Astrocyte (in vitro differentiated cells and primary cell): Measurements from ENCODE around the gene MICALL2.

Experiments used
- EZH2 ChIP-seq: IDR thresholded peaks from 2 replicates; pipeline ENCODE4 v1.6.1; 2012; ENCODE audit warnings: mild to moderate bottlenecking, low read length, inconsistent platforms; ENCODE audit not compliant: insufficient read depth
- TF ChIP-seq, protein P1 (sequence below): IDR thresholded peaks from 2 replicates; pipeline ENCODE4 v1.5.1; 2011; ENCODE audit warnings: low read depth, mild to moderate bottlenecking, inconsistent platforms, low read length, moderate library complexity; ENCODE audit not compliant: insufficient read depth

DNA sequence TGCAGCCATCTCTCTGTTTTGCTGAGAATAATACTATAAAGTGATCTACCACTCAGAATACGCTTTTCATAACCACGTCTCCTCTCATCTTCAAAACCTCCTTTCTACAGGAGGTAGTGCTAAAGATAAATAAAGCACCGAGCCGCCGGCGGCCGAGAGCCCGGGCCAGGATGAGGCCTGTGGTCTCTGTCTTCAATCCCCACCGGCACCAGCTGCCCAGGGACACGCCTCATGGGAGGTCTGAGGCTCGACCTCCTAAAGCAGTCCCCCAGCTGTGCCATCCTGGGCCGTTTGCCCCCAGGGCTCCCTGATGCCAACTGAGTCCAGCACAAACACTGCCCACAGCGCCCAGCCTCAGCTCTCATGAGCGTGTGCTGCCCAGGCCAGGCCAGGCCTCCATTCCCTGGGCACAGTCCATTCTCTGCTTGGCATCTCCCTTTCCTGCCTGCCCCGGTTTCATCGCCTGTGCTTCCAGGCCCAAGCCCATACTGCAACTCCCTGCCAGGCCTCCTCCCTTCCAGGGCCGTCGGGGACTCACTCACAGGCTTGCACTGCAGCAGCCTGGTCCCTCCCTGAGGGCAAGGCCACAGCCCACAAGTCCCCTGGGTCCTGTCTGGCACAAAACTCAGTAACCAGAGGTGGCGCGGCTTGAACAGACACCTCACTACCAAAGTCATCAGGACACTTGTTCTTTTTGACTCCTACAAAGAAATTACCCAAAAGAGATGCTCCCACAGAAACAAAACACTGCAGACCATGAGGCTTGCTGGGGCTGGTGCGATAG lies 42.4 kb upstream of the MICALL2 start:
- TF ChIP-seq, protein P1, sequence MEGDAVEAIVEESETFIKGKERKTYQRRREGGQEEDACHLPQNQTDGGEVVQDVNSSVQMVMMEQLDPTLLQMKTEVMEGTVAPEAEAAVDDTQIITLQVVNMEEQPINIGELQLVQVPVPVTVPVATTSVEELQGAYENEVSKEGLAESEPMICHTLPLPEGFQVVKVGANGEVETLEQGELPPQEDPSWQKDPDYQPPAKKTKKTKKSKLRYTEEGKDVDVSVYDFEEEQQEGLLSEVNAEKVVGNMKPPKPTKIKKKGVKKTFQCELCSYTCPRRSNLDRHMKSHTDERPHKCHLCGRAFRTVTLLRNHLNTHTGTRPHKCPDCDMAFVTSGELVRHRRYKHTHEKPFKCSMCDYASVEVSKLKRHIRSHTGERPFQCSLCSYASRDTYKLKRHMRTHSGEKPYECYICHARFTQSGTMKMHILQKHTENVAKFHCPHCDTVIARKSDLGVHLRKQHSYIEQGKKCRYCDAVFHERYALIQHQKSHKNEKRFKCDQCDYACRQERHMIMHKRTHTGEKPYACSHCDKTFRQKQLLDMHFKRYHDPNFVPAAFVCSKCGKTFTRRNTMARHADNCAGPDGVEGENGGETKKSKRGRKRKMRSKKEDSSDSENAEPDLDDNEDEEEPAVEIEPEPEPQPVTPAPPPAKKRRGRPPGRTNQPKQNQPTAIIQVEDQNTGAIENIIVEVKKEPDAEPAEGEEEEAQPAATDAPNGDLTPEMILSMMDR: no peak
- TF ChIP-seq EZH2: no peak
